ENCODE data around the gene SMIM31. TPM values are rescaled to one million over a fixed set of nuclear protein-coding genes. Genes with fewer than 3 reads are reported as not detected.

Gene SMIM31
- polyA plus RNA-seq, 1 of the 3 experiments (the other 2 are of a cell fraction), result not detected

- 24% methylated on average over 7 of the region's 7 CpGs for WGBS (ENCODE audit: low lambda C conversion rate)
- Histone ChIP-seq H3K27ac (ENCODE audit: low read depth in 2 of 2, low read length in 1 of 2) (no peak overlapping the region), H3K79me2 (ENCODE audit: insufficient read depth) (no peaks in the 10 kb centered on the region), H3K9me2 (no peaks in the 10 kb centered on the region), H2AFZ (ENCODE audit: low read depth) (no peak overlapping the region), H3K4me2 (no peak overlapping the region), H3K4me1 (ENCODE audit: control insufficient read depth in 1 of 2, insufficient read depth in 2 of 2, low read depth in 1 of 2, low read length in 1 of 2) (no peaks in the 10 kb centered on the region), H3F3A (replicated peaks; ENCODE audit: insufficient read depth) (no peaks in the 10 kb centered on the region), H3K27me3 (ENCODE audit: insufficient read depth) (peaks cover 9% of the 10 kb centered on the region; the same call in 1 of the 2 replicates), H3K36me3 (replicated peaks in 1 of 2; ENCODE audit: control insufficient read depth in 1 of 2, insufficient read depth in 2 of 2, low read length in 1 of 2) (no peaks in the 10 kb centered on the region), H3K9ac (no peak overlapping the region), H3K4me3 (ENCODE audit: low read depth in 2 of 2, low read length in 1 of 2) (no peak overlapping the region), H3K9me3 (no peaks in the 10 kb centered on the region), H4K20me1 (ENCODE audit: insufficient read depth) (no peaks in the 10 kb centered on the region)
- TF ChIP-seq NFIC (IDR thresholded peaks at IDR 0.05; ENCODE audit: borderline replicate concordance) (no peak), FOXJ3 (CRISPR knock-in tag; IDR thresholded peaks at IDR 0.05) (no peak), RCOR1 (IDR thresholded peaks at IDR 0.05; ENCODE audit: low read length) (no peak)
- ChIA-PET CTCF (no interaction called here), POLR2A (no interaction called here)
- no peak for DNase-seq
These were observed 18.1 kb downstream of the SMIM31 start for GRCh38 chr4:164772076-164772475.

DNA sequence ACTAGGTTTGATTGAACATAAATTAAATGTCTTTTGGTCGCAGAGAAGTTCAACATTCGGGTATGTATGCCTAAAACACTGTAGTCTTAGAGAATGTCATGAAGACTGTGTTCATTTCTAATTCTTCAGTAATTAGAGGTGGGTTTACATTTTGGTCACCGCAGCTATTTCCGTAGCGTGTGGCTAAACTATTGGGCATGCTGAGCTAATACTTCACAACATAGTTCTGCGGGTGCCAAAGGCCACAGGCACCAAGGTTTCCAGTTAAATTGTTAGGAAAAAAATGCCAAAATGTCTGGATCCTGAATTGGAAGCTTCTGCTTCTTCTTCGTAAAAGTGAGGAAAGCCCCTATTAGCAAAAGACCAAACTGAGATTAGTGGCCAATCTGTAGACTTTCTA is 25.1 kb downstream of the SMIM31 start:
- no peak overlapping the region for H3K4me2 ChIP-seq
- H3K9me2 ChIP-seq, result no peaks in the 10 kb centered on the region
- H3K4me3 ChIP-seq (ENCODE audit: low read depth in 2 of 2, low read length in 1 of 2), result no peak overlapping the region
- H3K79me2 ChIP-seq (ENCODE audit: insufficient read depth), result no peaks in the 10 kb centered on the region
- H3K36me3 ChIP-seq (replicated peaks in 1 of 2; ENCODE audit: control insufficient read depth in 1 of 2, insufficient read depth in 2 of 2, low read length in 1 of 2), result no peaks in the 10 kb centered on the region
- TF ChIP-seq, protein P1, sequence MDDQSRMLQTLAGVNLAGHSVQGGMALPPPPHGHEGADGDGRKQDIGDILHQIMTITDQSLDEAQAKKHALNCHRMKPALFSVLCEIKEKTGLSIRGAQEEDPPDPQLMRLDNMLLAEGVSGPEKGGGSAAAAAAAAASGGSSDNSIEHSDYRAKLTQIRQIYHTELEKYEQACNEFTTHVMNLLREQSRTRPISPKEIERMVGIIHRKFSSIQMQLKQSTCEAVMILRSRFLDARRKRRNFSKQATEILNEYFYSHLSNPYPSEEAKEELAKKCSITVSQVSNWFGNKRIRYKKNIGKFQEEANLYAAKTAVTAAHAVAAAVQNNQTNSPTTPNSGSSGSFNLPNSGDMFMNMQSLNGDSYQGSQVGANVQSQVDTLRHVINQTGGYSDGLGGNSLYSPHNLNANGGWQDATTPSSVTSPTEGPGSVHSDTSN (IDR thresholded peaks at IDR 0.05), result no peak
- no peak for TF ChIP-seq TAF1 (IDR thresholded peaks at IDR 0.05; ENCODE audit: borderline replicate concordance, low read depth, low read length)
- TF ChIP-seq SMC3 (IDR thresholded peaks at IDR 0.05; ENCODE audit: low read depth, low read length), result no peak
- no peak for TF ChIP-seq EP300 (IDR thresholded peaks at IDR 0.05; ENCODE audit: borderline replicate concordance in 1 of 2, low read depth in 1 of 2, low read length in 1 of 2)
- no peak for TF ChIP-seq ELF1 (IDR thresholded peaks at IDR 0.05)
- no peak for TF ChIP-seq FOSL2 (IDR thresholded peaks at IDR 0.05; ENCODE audit: borderline replicate concordance, low read depth)
- TF ChIP-seq MEF2A (IDR thresholded peaks at IDR 0.05; ENCODE audit: borderline replicate concordance, low read depth), result no peak
- TF ChIP-seq, protein P2, sequence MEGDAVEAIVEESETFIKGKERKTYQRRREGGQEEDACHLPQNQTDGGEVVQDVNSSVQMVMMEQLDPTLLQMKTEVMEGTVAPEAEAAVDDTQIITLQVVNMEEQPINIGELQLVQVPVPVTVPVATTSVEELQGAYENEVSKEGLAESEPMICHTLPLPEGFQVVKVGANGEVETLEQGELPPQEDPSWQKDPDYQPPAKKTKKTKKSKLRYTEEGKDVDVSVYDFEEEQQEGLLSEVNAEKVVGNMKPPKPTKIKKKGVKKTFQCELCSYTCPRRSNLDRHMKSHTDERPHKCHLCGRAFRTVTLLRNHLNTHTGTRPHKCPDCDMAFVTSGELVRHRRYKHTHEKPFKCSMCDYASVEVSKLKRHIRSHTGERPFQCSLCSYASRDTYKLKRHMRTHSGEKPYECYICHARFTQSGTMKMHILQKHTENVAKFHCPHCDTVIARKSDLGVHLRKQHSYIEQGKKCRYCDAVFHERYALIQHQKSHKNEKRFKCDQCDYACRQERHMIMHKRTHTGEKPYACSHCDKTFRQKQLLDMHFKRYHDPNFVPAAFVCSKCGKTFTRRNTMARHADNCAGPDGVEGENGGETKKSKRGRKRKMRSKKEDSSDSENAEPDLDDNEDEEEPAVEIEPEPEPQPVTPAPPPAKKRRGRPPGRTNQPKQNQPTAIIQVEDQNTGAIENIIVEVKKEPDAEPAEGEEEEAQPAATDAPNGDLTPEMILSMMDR (IDR thresholded peaks at IDR 0.05), result no peak
- TF ChIP-seq, protein P3, sequence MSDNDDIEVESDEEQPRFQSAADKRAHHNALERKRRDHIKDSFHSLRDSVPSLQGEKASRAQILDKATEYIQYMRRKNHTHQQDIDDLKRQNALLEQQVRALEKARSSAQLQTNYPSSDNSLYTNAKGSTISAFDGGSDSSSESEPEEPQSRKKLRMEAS (IDR thresholded peaks at IDR 0.05; ENCODE audit: low read depth), result no peak
- TF ChIP-seq RFX5 (IDR thresholded peaks at IDR 0.05; ENCODE audit: low read length), result no peak
- no peak for TF ChIP-seq GABPA (IDR thresholded peaks at IDR 0.05; ENCODE audit: low read depth)
- TF ChIP-seq TEAD4 (IDR thresholded peaks at IDR 0.05; ENCODE audit: borderline replicate concordance, insufficient read depth), result no peak
- no peak for TF ChIP-seq NRF1 (IDR thresholded peaks at IDR 0.05; ENCODE audit: low read depth, low read length)
- no peak for TF ChIP-seq SIN3A (IDR thresholded peaks at IDR 0.05; ENCODE audit: borderline replicate concordance, low read depth, low read length)
- TF ChIP-seq FOXJ3 (CRISPR knock-in tag; IDR thresholded peaks at IDR 0.05), result no peak
- TF ChIP-seq, protein P4, sequence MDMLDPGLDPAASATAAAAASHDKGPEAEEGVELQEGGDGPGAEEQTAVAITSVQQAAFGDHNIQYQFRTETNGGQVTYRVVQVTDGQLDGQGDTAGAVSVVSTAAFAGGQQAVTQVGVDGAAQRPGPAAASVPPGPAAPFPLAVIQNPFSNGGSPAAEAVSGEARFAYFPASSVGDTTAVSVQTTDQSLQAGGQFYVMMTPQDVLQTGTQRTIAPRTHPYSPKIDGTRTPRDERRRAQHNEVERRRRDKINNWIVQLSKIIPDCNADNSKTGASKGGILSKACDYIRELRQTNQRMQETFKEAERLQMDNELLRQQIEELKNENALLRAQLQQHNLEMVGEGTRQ (IDR thresholded peaks at IDR 0.05; ENCODE audit: borderline replicate concordance, low read depth, low read length), result no peak
- TF ChIP-seq USF1 (IDR thresholded peaks at IDR 0.05; ENCODE audit: borderline replicate concordance, low read depth), result no peak
- TF ChIP-seq YY1 (IDR thresholded peaks at IDR 0.05; ENCODE audit: low read depth), result no peak
- TF ChIP-seq CHD2 (IDR thresholded peaks at IDR 0.05; ENCODE audit: low read length, partially characterized antibody), result no peak
- ChIA-PET CTCF (interaction anchor here (0.6 to 1.2 kb wide), 3 partner anchors 36 to 1249 kb away, joined by 3 to 4 read pairs (median 3); no protein-coding TSS in a partner anchor), POLR2A (no interaction called here)
- 24% methylated on average over 7 of the region's 7 CpGs for WGBS (ENCODE audit: low lambda C conversion rate)
- H3K9ac ChIP-seq, result no peak overlapping the region
- no peaks in the 10 kb centered on the region for H3K4me1 ChIP-seq (ENCODE audit: control insufficient read depth in 1 of 2, insufficient read depth in 2 of 2, low read depth in 1 of 2, low read length in 1 of 2)
- no peak for DNase-seq
- H3K9me3 ChIP-seq, result no peaks in the 10 kb centered on the region
- no peak overlapping the region for H3K27ac ChIP-seq (ENCODE audit: low read depth in 2 of 2, low read length in 1 of 2)
- H2AFZ ChIP-seq (ENCODE audit: low read depth), result no peak overlapping the region
- H4K20me1 ChIP-seq (ENCODE audit: insufficient read depth), result no peaks in the 10 kb centered on the region
- H3K27me3 ChIP-seq (ENCODE audit: insufficient read depth), result peaks cover 9% of the 10 kb centered on the region; the same call in 1 of the 2 replicates
- H3F3A ChIP-seq (replicated peaks; ENCODE audit: insufficient read depth), result no peaks in the 10 kb centered on the region
